H1 (cell line): ENCODE results near the gene CPNE8. TPM values are rescaled to one million over a fixed set of nuclear protein-coding genes. Genes with fewer than 3 reads are reported as not detected.

Experiments
- CTCF ChIA-PET: fragments of 300-600 bp; sonication (Branson Sonifier 250); formaldehyde crosslinking; loops from one replicate; lab custom pipeline; 2021; ENCODE audit not compliant: partially characterized antibody; lab: Charles Lee
- POLR2A ChIA-PET: fragments of 300-600 bp; sonication (Branson Sonifier 250); formaldehyde crosslinking; loops from one replicate; lab custom pipeline; 2021; ENCODE audit warnings: inconsistent platforms; ENCODE audit not compliant: partially characterized antibody; lab: Charles Lee
- DNase-seq, 2 experiments: peaks; one replicate each; pipeline versions ENCODE4 v3.0.0 to v3.0.0-alpha.2; 2010 to 2022; ENCODE audit warnings: low spot score in 2 of 2, low read depth in 1 of 2, mixed read lengths in 1 of 2
- FAIRE-seq: peaks from 2 replicates; lab custom pipeline; 2011; peaks lifted over from hg19 to GRCh38; lab: Jason Lieb, UNC
- H2AFZ ChIP-seq: 2 replicates; pipeline ENCODE4 v1.8.1; 2012; ENCODE audit warnings: low read length, inconsistent platforms
- H2AK5ac ChIP-seq: 2 replicates; pipeline ENCODE4 v1.6.1; 2013; ENCODE audit warnings: low read depth, low read length
- H2BK120ac ChIP-seq: replicated peaks from 2 replicates; pipeline ENCODE3; 2013; ENCODE audit warnings: low read depth, low read length, inconsistent platforms
- H2BK12ac ChIP-seq: 2 replicates; pipeline ENCODE4 v1.6.1; 2013; ENCODE audit warnings: low read depth, low read length
- H2BK15ac ChIP-seq: 2 replicates; pipeline ENCODE4 v1.6.1; 2013; ENCODE audit warnings: low read length
- H2BK20ac ChIP-seq: 2 replicates; pipeline ENCODE4 v1.6.1; 2013; ENCODE audit warnings: low read length
- H2BK5ac ChIP-seq: 2 replicates; pipeline ENCODE4 v1.6.1; 2013; ENCODE audit warnings: low read depth, low read length
- H3K14ac ChIP-seq: 2 replicates; pipeline ENCODE4 v1.6.1; 2013; ENCODE audit warnings: inconsistent platforms; ENCODE audit not compliant: insufficient read length
- H3K18ac ChIP-seq: 2 replicates; pipeline ENCODE4 v1.6.1; 2013; ENCODE audit warnings: low read length; ENCODE audit errors: extremely low read depth
- H3K23ac ChIP-seq: 2 replicates; pipeline ENCODE4 v1.6.1; 2013; ENCODE audit warnings: inconsistent platforms; ENCODE audit not compliant: insufficient read length
- H3K23me2 ChIP-seq: 2 replicates; pipeline ENCODE4 v1.6.1; 2013; ENCODE audit warnings: low read depth, low read length
- H3K27ac ChIP-seq: 2 replicates; pipeline ENCODE4 v1.6.1; 2011; ENCODE audit warnings: low read depth, low read length, inconsistent platforms
- H3K27me3 ChIP-seq, 4 experiments: replicated peaks in 1 of 4; 1 replicate in 1 of 4; 2 replicates in 3 of 4; pipeline versions ENCODE4 v1.6.1 to v1.8.1; 2011 to 2013; ENCODE audit warnings: low read length in 3 of 4, mild to moderate bottlenecking in 3 of 4, inconsistent platforms in 2 of 4, mixed read lengths in 2 of 4, moderate library complexity in 1 of 4; ENCODE audit not compliant: control insufficient read depth in 3 of 4, insufficient read depth in 3 of 4; ENCODE audit errors: extremely low read depth in 1 of 4
- H3K36me3 ChIP-seq, 4 experiments: 2 replicates each; pipeline versions ENCODE4 v1.6.1 to v1.8.1; 2011 to 2013; ENCODE audit warnings: mild to moderate bottlenecking in 4 of 4, low read length in 3 of 4, moderate library complexity in 2 of 4, control low read depth in 1 of 4, inconsistent platforms in 1 of 4; ENCODE audit not compliant: insufficient read depth in 4 of 4, control insufficient read depth in 2 of 4
- H3K4ac ChIP-seq: replicated peaks from 2 replicates; pipeline ENCODE3; 2013; ENCODE audit warnings: low read length, low read depth, mixed read lengths, inconsistent platforms; ENCODE audit not compliant: insufficient read length
- H3K4me1 ChIP-seq, 4 experiments: replicated peaks in 1 of 4; 1 replicate in 1 of 4; 2 replicates in 3 of 4; pipeline versions ENCODE4 v1.6.1 to v1.8.1; 2011 to 2013; ENCODE audit warnings: low read length in 3 of 4, inconsistent platforms in 2 of 4, mixed read lengths in 1 of 4; ENCODE audit not compliant: insufficient read depth in 4 of 4, control insufficient read depth in 3 of 4
- H3K4me2 ChIP-seq, 2 experiments: 2 replicates each; pipeline versions ENCODE4 v1.6.1 to v1.8.1; 2011 to 2013; ENCODE audit warnings: low read depth in 2 of 2, low read length in 2 of 2, control low read depth in 1 of 2, inconsistent platforms in 1 of 2, mild to moderate bottlenecking in 1 of 2; ENCODE audit not compliant: insufficient read depth in 1 of 2
- H3K4me3 ChIP-seq, 4 experiments: fragments of 200-600, 300-600 bp in 1 of 4; sonication (generic), shearing (Covaris generic), sonication (Bioruptor Twin) in 1 of 4; 2 replicates each; pipeline versions ENCODE4 v1.5.1 to v1.8.1; 2011 to 2016; ENCODE audit warnings: low read length in 4 of 4, low read depth in 3 of 4, control low read depth in 2 of 4, inconsistent platforms in 2 of 4, mild to moderate bottlenecking in 2 of 4, mixed read lengths in 1 of 4, moderate library complexity in 1 of 4; ENCODE audit not compliant: insufficient read depth in 2 of 4; ENCODE audit errors: extremely low read depth in 1 of 4
- H3K56ac ChIP-seq: replicated peaks from 2 replicates; pipeline ENCODE3; 2013; ENCODE audit warnings: low read depth, mild to moderate bottlenecking, mixed read lengths, low read length, inconsistent platforms; ENCODE audit not compliant: insufficient read length
- H3K79me1 ChIP-seq: 2 replicates; pipeline ENCODE4 v1.6.1; 2013; ENCODE audit warnings: low read depth, low read length, control low read depth
- H3K79me2 ChIP-seq, 2 experiments: 2 replicates each; pipeline versions ENCODE4 v1.6.1 to v1.8.1; 2012 to 2013; ENCODE audit warnings: low read length in 2 of 2, mild to moderate bottlenecking in 2 of 2, inconsistent platforms in 1 of 2; ENCODE audit not compliant: insufficient read depth in 2 of 2, control insufficient read depth in 1 of 2
- H3K9ac ChIP-seq, 4 experiments: replicated peaks in 1 of 4; 1 replicate in 1 of 4; 2 replicates in 3 of 4; pipeline versions ENCODE4 v1.6.1 to v1.8.1; 2011 to 2013; ENCODE audit warnings: low read depth in 3 of 4, low read length in 3 of 4, control low read depth in 2 of 4, mild to moderate bottlenecking in 2 of 4, moderate library complexity in 2 of 4, inconsistent platforms in 1 of 4; ENCODE audit errors: extremely low read depth in 1 of 4
- H3K9me3 ChIP-seq, 2 experiments: 2 replicates each; pipeline versions ENCODE4 v1.6.1 to v1.8.1; 2012 to 2013; ENCODE audit warnings: mild to moderate bottlenecking in 2 of 2, moderate library complexity in 2 of 2, control low read depth in 1 of 2, inconsistent platforms in 1 of 2, low read depth in 1 of 2, low read length in 1 of 2, mixed read lengths in 1 of 2; ENCODE audit not compliant: insufficient read depth in 2 of 2
- H4K20me1 ChIP-seq, 2 experiments: replicated peaks in 1 of 2; 2 replicates each; pipeline versions ENCODE3 to v1.8.1; 2011 to 2013; ENCODE audit warnings: inconsistent platforms in 2 of 2, low read length in 2 of 2, mild to moderate bottlenecking in 1 of 2; ENCODE audit not compliant: insufficient read depth in 2 of 2, control insufficient read depth in 1 of 2
- H4K5ac ChIP-seq: 2 replicates; pipeline ENCODE4 v1.6.1; 2013; ENCODE audit warnings: low read length, low read depth, mixed read lengths, inconsistent platforms; ENCODE audit not compliant: insufficient read length
- H4K8ac ChIP-seq: 2 replicates; pipeline ENCODE4 v1.8.0; 2013; ENCODE audit warnings: mild to moderate bottlenecking, moderate library complexity, low read length, inconsistent platforms; ENCODE audit not compliant: insufficient read depth; ENCODE audit errors: extremely low read depth
- H4K91ac ChIP-seq: replicated peaks from 2 replicates; pipeline ENCODE3; 2013; ENCODE audit warnings: low read length, mixed read lengths, inconsistent platforms; ENCODE audit not compliant: insufficient read length
- BRCA1 ChIP-seq: IDR thresholded peaks from 2 replicates; pipeline ENCODE4 v1.6.1; 2012; ENCODE audit warnings: low read depth, low read length, improper control_type of control experiment
- EP300 ChIP-seq, 2 experiments: IDR thresholded peaks; 1 replicate in 1 of 2; 2 replicates in 1 of 2; pipeline ENCODE4 v1.6.1; 2011 to 2012; ENCODE audit warnings: low read depth in 2 of 2, low read length in 2 of 2, mild to moderate bottlenecking in 2 of 2, borderline replicate concordance in 1 of 2, inconsistent platforms in 1 of 2, moderate library complexity in 1 of 2
- NRF1 ChIP-seq: IDR thresholded peaks from 2 replicates; pipeline ENCODE4 v1.6.1; 2011; ENCODE audit warnings: mild to moderate bottlenecking, low read depth, low read length, improper control_type of control experiment
- RFX5 ChIP-seq: IDR thresholded peaks from 2 replicates; pipeline ENCODE4 v1.6.1; 2011; ENCODE audit warnings: low read depth, low read length, improper control_type of control experiment, borderline replicate concordance
- SIRT6 ChIP-seq: IDR thresholded peaks from one replicate; pipeline ENCODE4 v1.7.1; 2012; ENCODE audit warnings: low read length, inconsistent platforms
- WGBS, 2 experiments: shearing (Covaris generic) in 1 of 2; methylation state at CpG; one replicate each; pipeline versions ENCODE4 v1.1.6 to v1.1.7; 2013 to 2015; ENCODE audit warnings: low lambda C conversion rate in 2 of 2, mixed read lengths in 2 of 2, inconsistent platforms in 1 of 2, low coverage in 1 of 2, missing lambda C conversion rate in 1 of 2; ENCODE audit not compliant: insufficient replicate concordance in 2 of 2, insufficient coverage in 1 of 2, insufficient read length in 1 of 2; ENCODE audit errors: extremely low coverage in 1 of 2, missing lambda C conversion rate in 1 of 2; 5-methylcytosine and 5-hydroxymethylcytosine counted together
- polyA plus RNA-seq, 7 experiments: library from polyadenylated mRNA; depleted of rRNA in 3 of 7; stranded (reverse) in 5 of 7; unstranded in 2 of 7; fragments of >200 nt in 5 of 7; fragments of 200-250 nt in 2 of 7; gene quantifications; 1 replicate in 5 of 7; 2 replicates in 1 of 7; 4 replicates in 1 of 7; pipeline versions ENCODE4 v1.2.1 to v1.2.3, GENCODE V29; 2011 to 2013; ENCODE audit warnings: missing spikeins in 2 of 7, mixed read lengths in 2 of 7
- total RNA-seq: library from RNA; stranded (reverse); fragmentation: NEBNext Ultra II Directional; extraction: Animal tissue kit (Norgen Biotek cat#: 25700); gene quantifications from 2 replicates; pipeline ENCODE4 v1.2.1, GENCODE V29; 2021

Gene CPNE8
- total and polyA plus RNA-seq, 2 of the 8 experiments (the other 6 are each of a cell fraction or from before 2014, with no cell fraction given) = 2.5 to 6.8 TPM

DNA sequence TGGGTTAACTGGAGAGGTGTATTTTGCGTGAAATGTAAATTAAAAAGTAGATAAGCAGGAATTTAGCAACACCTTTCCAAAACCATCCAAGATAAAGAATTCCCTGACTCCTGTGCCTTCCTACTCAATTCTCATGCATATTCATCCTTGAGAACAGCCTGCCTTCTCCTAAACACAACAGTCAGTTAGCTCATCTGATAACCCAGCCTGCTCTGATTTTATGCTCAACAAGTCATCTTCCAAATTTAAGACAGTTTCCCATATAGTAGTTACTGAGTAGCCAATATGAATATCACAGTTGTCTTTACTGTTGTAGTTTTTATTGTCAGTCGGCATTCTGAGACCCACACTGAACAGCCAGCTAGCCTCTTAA, 27.1 kb downstream of the CPNE8 start:
- Histone ChIP-seq H3K36me3 (no peaks in the 10 kb centered on the region), H3K4me2 (peak overlapping the region in 1 of 2 experiments; percentile 15; a peak in 1 of 4 replicates), H4K5ac (no peak overlapping the region), H3K4ac (no peak overlapping the region), H3K79me1 (no peaks in the 10 kb centered on the region), H3K27me3 (no peaks in the 10 kb centered on the region), H4K91ac (no peak overlapping the region), H3K23ac (no peak overlapping the region), H3K14ac (no peak overlapping the region), H3K9me3 (peaks cover 0 to 3% of the 10 kb centered on the region in 2 experiments; a peak in 1 of 4 replicates), H3K18ac (no peak overlapping the region), H2BK120ac (no peak overlapping the region), H2AFZ (0 out of 2 replicates have a peak overlapping the region, but pooled peaks have one; percentile 1), H3K4me3 (0 out of 8 replicates have a peak overlapping the region, but pooled peaks of 1 of the 4 experiments have one; percentile 9), H3K79me2 (no peaks in the 10 kb centered on the region; a peak in 1 of 4 replicates), H3K23me2 (no peaks in the 10 kb centered on the region), H3K56ac (no peak overlapping the region), H2BK20ac (no peak overlapping the region), H2BK5ac (no peak overlapping the region), H4K20me1 (no peaks in the 10 kb centered on the region), H2BK12ac (no peak overlapping the region), H3K9ac (no peak overlapping the region), H2AK5ac (no peak overlapping the region), H3K27ac (no peak overlapping the region), H4K8ac (no peak overlapping the region), H3K4me1 (peaks cover 0 to 2% (median 0%) of the 10 kb centered on the region in 4 experiments; a peak in 2 of 7 replicates), H2BK15ac (no peak overlapping the region)
- POLR2A ChIA-PET = no interaction called here
- no peak for DNase-seq
- 70% methylated on average over 2 of the region's 2 CpGs; no CpG with 5 or more reads in 1 of the 2 experiments for WGBS, 2 experiments
- CTCF ChIA-PET = interaction anchor here (0.6 to 1.6 kb wide), 2 partner anchors 17 to 418 kb away, joined by 3 read pairs; no protein-coding TSS in a partner anchor
- FAIRE-seq = no peak
- TF ChIP-seq BRCA1 = no peak
- no peak for TF ChIP-seq RFX5
- no peak for TF ChIP-seq NRF1
- TF ChIP-seq SIRT6 = no peak
- no peak for TF ChIP-seq EP300 (IDR thresholded peaks at IDR 0.05; ENCODE audit: borderline replicate concordance in 1 of 2, low read depth in 2 of 2, low read length in 2 of 2)
